ENCODE measurements around the gene SLC2A6. TPM values are rescaled to one million over a fixed set of nuclear protein-coding genes. Genes with fewer than 3 reads are reported as not detected.

Gene SLC2A6
- total and polyA plus RNA-seq, 7 donors: 1.2 to 2.7 (median 1.8) TPM

GRCh38 chr9:133510926-133511505 is 32.1 kb upstream of the SLC2A6 start:
- no peak overlapping the region for H3K4me3 ChIP-seq
- no peak overlapping the region for H3K27ac ChIP-seq
- peak; percentile 7 to 50 for DNase-seq
- peaks cover 0 to 47% (median 8%) of the 10 kb centered on the region in 3 donors for H3K27me3 ChIP-seq (ENCODE audit: insufficient read depth in 3 of 3, low read length in 2 of 3)
- 31 to 56% (median 40%) methylated on average over 27 of the region's 27 CpGs for WGBS, 3 donors
- TF ChIP-seq, protein P1, sequence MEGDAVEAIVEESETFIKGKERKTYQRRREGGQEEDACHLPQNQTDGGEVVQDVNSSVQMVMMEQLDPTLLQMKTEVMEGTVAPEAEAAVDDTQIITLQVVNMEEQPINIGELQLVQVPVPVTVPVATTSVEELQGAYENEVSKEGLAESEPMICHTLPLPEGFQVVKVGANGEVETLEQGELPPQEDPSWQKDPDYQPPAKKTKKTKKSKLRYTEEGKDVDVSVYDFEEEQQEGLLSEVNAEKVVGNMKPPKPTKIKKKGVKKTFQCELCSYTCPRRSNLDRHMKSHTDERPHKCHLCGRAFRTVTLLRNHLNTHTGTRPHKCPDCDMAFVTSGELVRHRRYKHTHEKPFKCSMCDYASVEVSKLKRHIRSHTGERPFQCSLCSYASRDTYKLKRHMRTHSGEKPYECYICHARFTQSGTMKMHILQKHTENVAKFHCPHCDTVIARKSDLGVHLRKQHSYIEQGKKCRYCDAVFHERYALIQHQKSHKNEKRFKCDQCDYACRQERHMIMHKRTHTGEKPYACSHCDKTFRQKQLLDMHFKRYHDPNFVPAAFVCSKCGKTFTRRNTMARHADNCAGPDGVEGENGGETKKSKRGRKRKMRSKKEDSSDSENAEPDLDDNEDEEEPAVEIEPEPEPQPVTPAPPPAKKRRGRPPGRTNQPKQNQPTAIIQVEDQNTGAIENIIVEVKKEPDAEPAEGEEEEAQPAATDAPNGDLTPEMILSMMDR (IDR thresholded peaks at IDR 0.05): no peak
- H3K4me1 ChIP-seq: no peaks in the 10 kb centered on the region
- ATAC-seq: no peak
- no peaks in the 10 kb centered on the region for H3K36me3 ChIP-seq (ENCODE audit: insufficient read depth in 1 of 2, low read depth in 1 of 2)
- intact Hi-C loops (cut with DNase I): no loop called here
- no peaks in the 10 kb centered on the region for H3K9me3 ChIP-seq

GRCh38 chr9:133509179-133510083 is 30.5 kb upstream of the SLC2A6 start:
- 17 to 24% (median 21%) methylated on average over 26 of the region's 26 CpGs for WGBS, 3 donors
- Histone ChIP-seq H3K27ac (no peak overlapping the region), H3K9me3 (no peaks in the 10 kb centered on the region), H3K4me1 (no peaks in the 10 kb centered on the region), H3K27me3 (ENCODE audit: insufficient read depth in 3 of 3, low read length in 2 of 3) (peaks cover 0 to 43% (median 7%) of the 10 kb centered on the region in 3 donors), H3K36me3 (ENCODE audit: insufficient read depth in 1 of 2, low read depth in 1 of 2) (no peaks in the 10 kb centered on the region), H3K4me3 (no peak overlapping the region)
- intact Hi-C loops (cut with DNase I): no loop called here
- ATAC-seq: no peak
- DNase-seq: peak; percentile 9 to 29
- TF ChIP-seq, protein P1 (IDR thresholded peaks at IDR 0.05): no peak

- peak in 1 of 2 donors; percentile 6 for DNase-seq
- no peak for ATAC-seq
- WGBS, 3 donors: 83 to 94% (median 93%) methylated on average over 8 of the region's 8 CpGs
- no peak overlapping the region for H3K4me3 ChIP-seq
- H3K4me1 ChIP-seq: no peaks in the 10 kb centered on the region
- H3K27ac ChIP-seq: no peak overlapping the region
- H3K36me3 ChIP-seq (ENCODE audit: insufficient read depth in 1 of 2, low read depth in 1 of 2): no peaks in the 10 kb centered on the region
- TF ChIP-seq, protein P1 (IDR thresholded peaks at IDR 0.05): no peak
- intact Hi-C loops (cut with DNase I): no loop called here
- peaks cover 0 to 44% (median 7%) of the 10 kb centered on the region in 3 donors for H3K27me3 ChIP-seq (ENCODE audit: insufficient read depth in 3 of 3, low read length in 2 of 3)
- H3K9me3 ChIP-seq: no peaks in the 10 kb centered on the region
Measured at GRCh38 chr9:133508046-133508445, 29.1 kb upstream of the SLC2A6 start.

GRCh38 chr9:133507246-133507965 is 28.5 kb upstream of the SLC2A6 start:
- Histone ChIP-seq H3K36me3 (ENCODE audit: insufficient read depth in 1 of 2, low read depth in 1 of 2) (no peaks in the 10 kb centered on the region), H3K9me3 (peaks cover 4% of the 10 kb centered on the region), H3K27ac (no peak overlapping the region), H3K4me1 (no peaks in the 10 kb centered on the region), H3K27me3 (ENCODE audit: insufficient read depth in 3 of 3, low read length in 2 of 3) (peaks cover 0 to 47% (median 7%) of the 10 kb centered on the region in 3 donors), H3K4me3 (no peak overlapping the region)
- ATAC-seq (no peak), DNase-seq (peak; percentile 12 to 47)
- TF ChIP-seq, protein P1 (IDR thresholded peaks at IDR 0.05): no peak
- 93 to 95% (median 95%) methylated on average over 24 of the region's 24 CpGs for WGBS, 3 donors
- intact Hi-C loops (cut with DNase I): no loop called here

All from psoas muscle (tissue), 8 donors.